T-helper 1 cell treated with Interleukin-12 subunit alpha and Interleukin-12 subunit beta and Interleukin-4 antibody, amounts not matched to agents 30 μg/mL and 1 μg/mL, for 36 hours (primary cell): Measurements from ENCODE around the gene WDR13.

Experiments
- H3K27ac Mint-ChIP-seq: one replicate; pipeline ENCODE4 v1.8.0; 2021; ENCODE audit warnings: mild to moderate bottlenecking, mixed read lengths
- H3K27me3 Mint-ChIP-seq: one replicate; pipeline ENCODE4 v1.8.0; 2021; ENCODE audit warnings: low read depth, mixed read lengths
- H3K36me3 Mint-ChIP-seq: one replicate; pipeline ENCODE4 v1.8.0; 2021; ENCODE audit warnings: low read depth, mixed read lengths
- H3K4me1 Mint-ChIP-seq: one replicate; pipeline ENCODE4 v1.8.0; 2021; ENCODE audit warnings: low read depth, mixed read lengths
- H3K4me3 Mint-ChIP-seq: one replicate; pipeline ENCODE4 v1.8.0; 2021; ENCODE audit warnings: mild to moderate bottlenecking, moderate library complexity, mixed read lengths
- H3K9me3 Mint-ChIP-seq: one replicate; pipeline ENCODE4 v1.8.0; 2021; ENCODE audit warnings: mixed read lengths

The WDR13 gene

DNA sequence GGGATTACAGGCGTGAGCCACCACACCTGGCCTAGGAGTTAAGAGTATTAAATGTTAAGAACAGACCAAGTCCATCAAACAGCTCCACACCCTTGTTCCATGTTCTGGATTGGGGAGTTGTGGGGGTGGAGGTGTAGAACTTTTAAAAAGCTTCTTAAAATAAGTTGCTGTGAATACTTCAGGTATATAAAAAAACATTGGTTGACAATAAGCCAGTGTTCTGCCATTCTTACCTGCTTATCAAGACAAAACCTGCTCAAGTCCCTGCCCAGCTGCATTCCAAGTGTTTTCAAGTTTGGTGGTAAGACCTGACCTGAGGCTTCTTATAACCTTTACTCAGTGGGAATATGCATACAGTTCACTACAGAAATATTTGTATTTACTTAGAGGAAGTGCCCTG, 16.6 kb upstream of the WDR13 start:
- H3K9me3 Mint-ChIP-seq = no peaks in the 10 kb centered on the region

DNA sequence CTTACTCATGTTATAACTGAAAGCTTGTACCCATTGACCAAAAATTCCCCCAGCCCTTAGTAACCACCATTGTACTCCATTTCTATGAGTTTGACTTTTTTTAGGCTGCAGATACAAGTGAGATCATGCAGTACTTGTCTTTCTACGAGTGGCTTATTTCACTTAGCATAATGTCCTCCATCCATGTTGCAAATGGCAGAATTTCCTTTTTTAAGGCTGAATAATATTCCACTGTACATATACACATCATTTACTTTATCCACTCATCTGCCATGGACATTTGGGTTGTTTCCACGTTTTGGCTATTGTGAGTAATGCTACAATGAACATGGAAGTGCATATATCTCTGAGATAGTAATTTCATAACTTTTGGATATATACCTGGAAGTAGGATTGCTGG, 12.6 kb upstream of the WDR13 start:
- H3K27me3 Mint-ChIP-seq = no peaks in the 10 kb centered on the region
- H3K9me3 Mint-ChIP-seq = no peaks in the 10 kb centered on the region
- H3K4me3 Mint-ChIP-seq = no peak overlapping the region
- peaks cover 3% of the 10 kb centered on the region for H3K36me3 Mint-ChIP-seq
- peaks cover 3% of the 10 kb centered on the region for H3K4me1 Mint-ChIP-seq
- H3K27ac Mint-ChIP-seq = no peak overlapping the region

More for the DNA sequence above, 16.6 kb upstream of the WDR13 start:
- no peaks in the 10 kb centered on the region for H3K27me3 Mint-ChIP-seq
- peaks cover 10% of the 10 kb centered on the region for H3K4me1 Mint-ChIP-seq
- H3K36me3 Mint-ChIP-seq = peaks cover 27% of the 10 kb centered on the region
- no peak overlapping the region for H3K4me3 Mint-ChIP-seq
- no peak overlapping the region for H3K27ac Mint-ChIP-seq

DNA sequence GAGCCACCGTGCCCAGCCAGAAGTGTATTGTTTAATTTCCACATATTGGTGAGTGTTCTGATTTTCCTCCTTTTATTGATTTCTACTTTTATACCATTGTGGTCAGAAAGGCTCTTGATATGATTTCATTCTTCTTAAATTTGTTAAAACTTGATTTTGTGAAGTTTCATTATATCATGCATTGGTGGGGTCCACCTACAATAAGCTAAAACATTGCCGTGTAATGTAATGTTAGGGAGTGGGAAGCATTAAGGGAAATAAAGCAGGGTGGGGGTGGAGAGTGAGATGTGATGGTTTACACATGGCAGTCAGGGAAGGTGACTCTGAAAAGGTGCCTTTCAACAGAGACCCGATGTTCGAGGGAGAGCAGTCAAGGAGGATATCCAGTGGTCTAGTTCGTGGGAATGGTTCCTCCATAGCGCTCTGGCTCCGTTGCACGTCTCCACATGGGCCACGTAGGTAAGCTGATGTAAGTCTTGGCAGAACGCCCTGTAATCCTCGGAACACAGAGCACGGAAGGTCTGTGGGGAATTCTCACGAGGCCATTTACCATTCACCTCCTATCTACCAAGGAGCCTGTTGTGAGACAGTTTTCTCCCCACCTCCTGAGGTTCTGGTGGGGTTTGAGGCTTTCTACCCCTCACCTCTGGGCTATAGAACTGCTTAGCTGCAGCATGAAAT, 7.7 kb upstream of the WDR13 start:
- Mint-ChIP-seq H3K4me3 (no peak overlapping the region), H3K27ac (no peak overlapping the region), H3K4me1 (peaks cover 2% of the 10 kb centered on the region), H3K9me3 (no peaks in the 10 kb centered on the region), H3K36me3 (no peaks in the 10 kb centered on the region), H3K27me3 (no peaks in the 10 kb centered on the region)

DNA sequence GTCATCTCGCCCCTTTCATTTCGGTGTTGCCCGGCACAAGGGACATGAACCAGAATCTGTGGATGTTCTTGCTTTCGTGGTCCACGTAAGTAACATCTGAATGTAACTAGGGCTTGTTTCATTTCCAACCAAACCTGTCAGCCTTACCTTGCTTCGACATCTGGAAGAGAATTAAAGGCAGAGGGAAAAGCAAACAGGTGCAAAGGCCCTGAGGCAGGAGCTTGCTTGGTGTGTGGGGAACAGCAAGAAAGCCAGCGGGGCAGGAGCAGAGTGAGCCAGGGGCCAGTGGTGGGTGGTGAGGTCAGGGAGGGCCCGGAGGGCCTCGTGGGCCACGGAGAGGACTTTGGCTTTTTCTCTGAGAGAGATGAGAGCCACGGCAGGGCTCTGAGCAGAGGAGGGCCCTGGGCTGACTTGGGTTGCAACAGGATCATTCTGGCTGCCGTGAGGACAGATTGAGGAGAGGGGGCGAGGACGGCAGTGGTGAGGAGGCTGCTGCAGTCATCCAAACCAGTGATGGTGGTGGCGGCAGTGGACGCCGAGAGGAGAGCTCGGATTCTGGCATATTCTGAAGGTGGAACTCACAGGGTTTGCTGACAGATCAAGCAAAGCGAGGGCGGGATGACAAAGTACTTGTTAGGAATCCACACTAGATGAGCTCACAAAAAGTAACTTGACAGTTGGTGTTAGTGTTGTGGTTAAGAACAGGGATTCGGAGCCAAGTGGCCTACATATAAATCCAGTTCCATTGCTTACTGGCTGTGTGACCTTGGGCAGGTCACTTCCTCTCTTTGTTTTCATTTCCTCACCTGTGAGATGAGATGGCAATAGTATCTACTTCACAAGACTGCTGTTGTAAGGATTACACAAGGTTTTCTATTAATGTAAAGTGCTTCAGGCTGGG, 6.8 kb upstream of the WDR13 start:
- Mint-ChIP-seq H3K4me1 (peaks cover 2% of the 10 kb centered on the region), H3K27me3 (no peaks in the 10 kb centered on the region), H3K4me3 (no peak overlapping the region), H3K9me3 (no peaks in the 10 kb centered on the region), H3K27ac (no peak overlapping the region), H3K36me3 (no peaks in the 10 kb centered on the region)

DNA sequence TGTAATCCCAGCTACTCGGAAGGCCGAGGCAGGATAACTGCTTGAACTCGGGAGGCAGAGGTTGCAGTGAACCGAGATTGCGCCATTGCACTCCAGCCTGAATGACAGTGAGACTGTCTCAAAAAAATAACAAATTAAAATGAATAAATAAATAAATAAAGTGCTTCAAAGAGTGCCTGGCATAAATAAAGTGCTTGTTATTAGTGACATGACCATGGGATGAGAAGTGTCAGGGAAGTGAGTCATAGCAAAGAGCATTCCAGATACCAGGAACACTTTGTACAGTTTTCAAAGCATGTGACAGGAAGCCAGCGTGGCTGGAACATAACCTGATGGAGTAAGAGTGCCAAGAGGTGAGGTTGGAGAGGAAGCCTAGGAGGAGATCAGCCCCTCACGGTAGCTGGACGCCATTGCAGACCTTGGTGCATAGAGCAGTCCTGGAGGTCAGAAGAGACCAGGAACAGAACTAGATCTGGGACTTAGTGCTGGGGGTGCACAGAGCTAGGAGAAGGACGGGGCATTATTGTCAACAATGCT, 6.0 kb upstream of the WDR13 start:
- H3K4me1 Mint-ChIP-seq = peaks cover 2% of the 10 kb centered on the region
- no peak overlapping the region for H3K27ac Mint-ChIP-seq
- no peak overlapping the region for H3K4me3 Mint-ChIP-seq
- no peaks in the 10 kb centered on the region for H3K36me3 Mint-ChIP-seq
- no peaks in the 10 kb centered on the region for H3K27me3 Mint-ChIP-seq
- H3K9me3 Mint-ChIP-seq = no peaks in the 10 kb centered on the region

DNA sequence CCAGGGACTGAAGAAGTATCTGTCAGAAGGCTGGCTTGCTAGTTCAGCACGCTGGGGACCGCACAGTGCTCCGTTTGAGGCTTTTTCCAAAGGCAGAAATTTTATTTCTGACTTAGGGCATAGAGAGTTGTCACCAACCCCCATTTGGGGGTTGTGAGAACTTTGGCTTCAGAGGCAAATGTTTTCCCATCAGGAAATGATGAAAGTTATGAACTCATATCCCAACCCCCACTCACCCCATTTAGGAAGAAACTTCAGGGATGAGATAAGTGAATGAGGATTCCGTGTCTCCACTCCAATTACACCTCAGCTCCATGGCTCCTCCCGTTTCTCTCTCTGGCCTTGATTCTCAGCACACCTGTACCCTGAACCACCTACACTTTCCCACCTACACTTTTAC, 4.3 kb upstream of the WDR13 start:
- H3K27me3 Mint-ChIP-seq = no peaks in the 10 kb centered on the region
- H3K27ac Mint-ChIP-seq = no peak overlapping the region
- H3K9me3 Mint-ChIP-seq = no peaks in the 10 kb centered on the region
- H3K4me1 Mint-ChIP-seq = peaks cover 4% of the 10 kb centered on the region
- H3K4me3 Mint-ChIP-seq = no peak overlapping the region
- peaks cover 2% of the 10 kb centered on the region for H3K36me3 Mint-ChIP-seq

DNA sequence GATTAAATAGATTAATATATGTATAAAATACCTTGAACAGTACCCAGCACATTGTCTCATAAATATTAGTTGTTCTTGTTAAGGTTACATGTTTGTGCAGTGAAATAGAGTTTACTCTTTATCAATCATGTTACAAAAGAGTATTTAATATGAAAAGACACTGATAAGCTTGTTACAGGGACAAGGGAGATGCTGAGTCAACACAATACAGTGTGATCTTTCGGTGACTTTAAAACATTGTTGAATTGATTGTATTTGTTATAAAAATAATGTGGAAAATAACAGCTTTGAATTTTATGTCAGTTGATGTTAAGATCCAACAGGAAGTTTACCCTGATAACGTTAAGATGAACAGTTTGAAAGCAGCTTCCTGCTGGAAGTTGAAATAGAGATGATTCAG, 1.4 kb upstream of the WDR13 start:
- Mint-ChIP-seq H3K27me3 (no peaks in the 10 kb centered on the region), H3K9me3 (no peaks in the 10 kb centered on the region), H3K4me3 (no peak overlapping the region), H3K36me3 (peaks cover 4% of the 10 kb centered on the region), H3K4me1 (peaks cover 8% of the 10 kb centered on the region), H3K27ac (no peak overlapping the region)

DNA sequence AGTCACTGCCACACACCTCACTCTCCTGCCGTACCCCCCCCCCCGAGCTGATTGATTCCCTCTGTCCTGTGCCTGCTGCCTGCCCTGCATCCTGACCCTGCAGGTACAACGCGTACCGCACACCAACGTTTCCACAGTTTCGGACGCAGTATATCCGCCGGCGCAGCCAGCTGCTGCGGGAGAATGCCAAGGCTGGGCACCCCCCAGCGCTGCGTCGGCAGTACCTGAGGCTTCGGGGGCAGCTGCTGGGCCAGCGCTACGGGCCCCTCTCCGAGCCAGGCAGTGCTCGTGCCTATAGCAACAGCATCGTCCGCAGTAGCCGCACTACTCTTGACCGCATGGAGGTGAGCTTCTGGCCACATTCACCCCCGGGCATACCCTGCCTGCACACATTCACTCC, 1.3 kb downstream of the WDR13 start:
- peak overlapping the region; percentile 95 for H3K27ac Mint-ChIP-seq
- no peaks in the 10 kb centered on the region for H3K27me3 Mint-ChIP-seq
- no peaks in the 10 kb centered on the region for H3K9me3 Mint-ChIP-seq
- H3K36me3 Mint-ChIP-seq = peaks cover 7% of the 10 kb centered on the region
- H3K4me3 Mint-ChIP-seq = peak overlapping the region; percentile 85
- peaks cover 6% of the 10 kb centered on the region for H3K4me1 Mint-ChIP-seq

DNA sequence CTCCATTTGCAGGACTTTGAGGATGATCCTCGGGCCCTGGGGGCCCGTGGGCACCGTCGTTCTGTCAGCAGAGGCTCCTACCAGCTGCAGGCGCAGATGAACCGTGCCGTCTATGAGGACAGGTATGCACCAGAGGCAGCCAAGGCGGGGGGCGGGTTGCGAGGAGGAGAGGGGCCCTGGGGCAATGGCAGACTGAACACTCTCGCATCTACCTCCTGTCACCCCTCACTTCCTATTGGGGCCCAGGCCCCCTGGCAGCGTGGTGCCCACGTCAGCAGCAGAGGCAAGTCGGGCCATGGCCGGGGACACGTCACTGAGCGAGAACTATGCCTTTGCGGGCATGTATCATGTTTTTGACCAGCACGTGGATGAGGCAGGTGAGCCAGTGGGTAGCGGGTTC, 2.0 kb downstream of the WDR13 start:
- H3K36me3 Mint-ChIP-seq = peaks cover 7% of the 10 kb centered on the region
- H3K9me3 Mint-ChIP-seq = no peaks in the 10 kb centered on the region
- no peak overlapping the region for H3K27ac Mint-ChIP-seq
- H3K4me1 Mint-ChIP-seq = peaks cover 6% of the 10 kb centered on the region
- H3K27me3 Mint-ChIP-seq = no peaks in the 10 kb centered on the region
- no peak overlapping the region for H3K4me3 Mint-ChIP-seq

DNA sequence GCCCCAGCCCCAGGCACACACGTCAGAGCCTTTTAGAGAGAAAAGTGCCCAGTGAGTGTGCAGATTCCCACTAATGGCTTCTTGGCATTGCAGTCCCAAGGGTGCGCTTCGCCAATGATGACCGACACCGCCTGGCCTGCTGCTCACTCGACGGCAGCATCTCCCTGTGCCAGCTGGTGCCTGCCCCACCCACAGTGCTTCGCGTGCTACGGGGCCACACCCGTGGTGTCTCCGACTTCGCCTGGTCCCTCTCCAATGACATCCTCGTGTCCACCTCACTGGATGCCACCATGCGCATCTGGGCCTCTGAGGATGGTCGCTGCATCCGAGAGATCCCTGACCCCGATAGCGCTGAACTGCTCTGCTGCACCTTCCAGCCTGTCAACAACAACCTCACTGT, 2.9 kb downstream of the WDR13 start:
- H3K4me3 Mint-ChIP-seq = no peak overlapping the region
- H3K4me1 Mint-ChIP-seq = peaks cover 6% of the 10 kb centered on the region
- H3K9me3 Mint-ChIP-seq = no peaks in the 10 kb centered on the region
- no peaks in the 10 kb centered on the region for H3K27me3 Mint-ChIP-seq
- H3K27ac Mint-ChIP-seq = no peak overlapping the region
- peaks cover 7% of the 10 kb centered on the region for H3K36me3 Mint-ChIP-seq

DNA sequence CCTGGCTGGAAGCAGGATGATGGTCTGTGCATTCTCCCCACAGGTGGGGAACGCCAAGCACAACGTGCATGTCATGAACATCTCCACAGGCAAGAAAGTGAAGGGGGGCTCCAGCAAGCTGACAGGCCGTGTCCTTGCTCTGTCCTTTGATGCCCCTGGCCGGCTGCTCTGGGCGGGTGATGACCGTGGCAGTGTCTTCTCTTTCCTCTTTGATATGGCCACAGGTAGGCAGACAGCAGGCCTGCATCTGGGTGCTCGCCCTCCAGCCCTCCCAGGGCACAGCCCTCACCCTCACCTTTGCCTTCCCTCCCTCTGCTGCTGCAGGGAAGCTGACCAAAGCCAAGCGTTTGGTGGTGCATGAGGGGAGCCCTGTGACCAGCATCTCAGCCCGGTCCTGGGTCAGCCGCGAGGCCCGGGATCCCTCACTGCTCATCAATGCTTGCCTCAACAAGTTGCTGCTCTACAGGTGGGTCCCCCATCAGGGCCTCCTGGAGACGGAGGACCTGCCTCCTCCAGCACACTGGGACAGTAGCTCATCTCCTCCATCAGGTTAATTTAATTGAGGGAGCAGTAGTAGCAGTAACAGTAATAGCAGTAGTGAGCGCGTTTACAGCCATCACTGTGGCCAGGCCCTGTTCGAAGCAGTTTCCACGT, 4.6 kb downstream of the WDR13 start:
- Mint-ChIP-seq H3K27me3 (no peaks in the 10 kb centered on the region), H3K4me3 (no peak overlapping the region), H3K27ac (no peak overlapping the region), H3K36me3 (peaks cover 7% of the 10 kb centered on the region), H3K9me3 (no peaks in the 10 kb centered on the region), H3K4me1 (peaks cover 6% of the 10 kb centered on the region)

DNA sequence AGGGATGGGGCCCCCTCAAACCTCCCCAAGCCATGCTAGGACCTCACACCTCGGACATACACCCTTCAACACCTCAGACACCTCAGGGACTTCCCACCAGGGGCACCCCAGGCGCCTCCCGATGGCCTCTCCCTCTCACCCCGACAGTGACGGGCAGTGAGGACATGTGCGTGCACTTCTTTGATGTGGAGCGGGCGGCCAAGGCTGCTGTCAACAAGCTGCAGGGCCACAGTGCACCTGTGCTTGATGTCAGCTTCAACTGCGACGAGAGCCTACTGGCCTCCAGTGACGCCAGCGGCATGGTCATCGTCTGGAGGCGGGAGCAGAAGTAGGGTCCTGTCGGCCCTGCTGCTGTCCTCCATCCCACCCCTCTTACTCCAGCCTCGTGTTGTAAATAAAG, 7.4 kb downstream of the WDR13 start:
- Mint-ChIP-seq H3K9me3 (no peaks in the 10 kb centered on the region), H3K27ac (no peak overlapping the region), H3K36me3 (peaks cover 3% of the 10 kb centered on the region), H3K27me3 (no peaks in the 10 kb centered on the region), H3K4me1 (no peaks in the 10 kb centered on the region), H3K4me3 (no peak overlapping the region)

DNA sequence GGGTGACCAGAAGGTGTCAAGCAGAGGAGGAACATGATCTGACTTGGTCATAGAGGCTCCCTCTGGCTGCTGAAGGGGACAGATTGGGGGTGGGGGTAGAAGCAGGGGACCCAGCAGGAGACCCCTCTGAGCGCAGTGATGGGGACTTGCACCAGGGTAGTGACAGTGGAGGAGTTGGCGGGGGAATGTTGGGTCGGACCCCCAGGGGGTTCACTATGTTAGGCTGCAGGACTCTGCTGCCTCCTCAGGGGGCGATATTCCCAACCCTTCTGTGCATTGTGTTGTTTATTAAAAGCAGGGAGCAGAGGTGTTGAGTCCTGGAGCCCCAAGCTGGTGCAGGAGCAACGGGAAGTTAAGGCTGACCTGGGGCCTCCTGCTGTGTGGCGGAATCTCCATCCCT, 8.8 kb downstream of the WDR13 start:
- Mint-ChIP-seq H3K27ac (no peak overlapping the region), H3K4me3 (no peak overlapping the region), H3K4me1 (no peaks in the 10 kb centered on the region), H3K27me3 (no peaks in the 10 kb centered on the region), H3K36me3 (peaks cover 3% of the 10 kb centered on the region), H3K9me3 (no peaks in the 10 kb centered on the region)

DNA sequence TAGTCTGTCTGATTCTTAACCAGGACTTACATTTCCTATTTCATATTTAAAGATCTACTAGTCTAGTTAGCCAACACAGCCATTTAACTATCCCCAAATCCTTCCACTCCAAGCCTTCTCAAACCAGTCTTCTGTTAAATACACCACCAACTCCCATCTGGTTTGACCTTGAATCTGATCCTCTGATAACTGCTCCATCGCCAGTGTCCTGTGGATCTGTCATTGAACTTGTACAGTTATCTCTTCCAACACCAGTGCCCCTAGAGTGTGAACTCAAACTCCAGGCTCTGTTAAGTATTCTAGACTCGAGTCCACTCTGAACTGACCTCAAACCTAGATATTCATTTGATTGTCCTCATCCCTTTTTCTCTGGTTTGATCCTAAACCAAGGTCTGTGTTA, 14.4 kb downstream of the WDR13 start:
- Mint-ChIP-seq H3K9me3 (no peaks in the 10 kb centered on the region), H3K4me1 (no peaks in the 10 kb centered on the region), H3K36me3 (no peaks in the 10 kb centered on the region), H3K27me3 (no peaks in the 10 kb centered on the region), H3K4me3 (no peak overlapping the region), H3K27ac (no peak overlapping the region)
